Stimulated activated CD4-positive, alpha-beta T cell treated with anti-CD3 and anti-CD28 coated beads, Interleukin-1b, Interleukin-23, amount 100 ng/mL, for 48 hours (primary cell): ENCODE data around the gene TUBA1B.

ENCODE experiments used
- DNase-seq: peaks from one replicate; pipeline ENCODE4 v3.0.0-alpha.2; 2020

The TUBA1B gene

DNA sequence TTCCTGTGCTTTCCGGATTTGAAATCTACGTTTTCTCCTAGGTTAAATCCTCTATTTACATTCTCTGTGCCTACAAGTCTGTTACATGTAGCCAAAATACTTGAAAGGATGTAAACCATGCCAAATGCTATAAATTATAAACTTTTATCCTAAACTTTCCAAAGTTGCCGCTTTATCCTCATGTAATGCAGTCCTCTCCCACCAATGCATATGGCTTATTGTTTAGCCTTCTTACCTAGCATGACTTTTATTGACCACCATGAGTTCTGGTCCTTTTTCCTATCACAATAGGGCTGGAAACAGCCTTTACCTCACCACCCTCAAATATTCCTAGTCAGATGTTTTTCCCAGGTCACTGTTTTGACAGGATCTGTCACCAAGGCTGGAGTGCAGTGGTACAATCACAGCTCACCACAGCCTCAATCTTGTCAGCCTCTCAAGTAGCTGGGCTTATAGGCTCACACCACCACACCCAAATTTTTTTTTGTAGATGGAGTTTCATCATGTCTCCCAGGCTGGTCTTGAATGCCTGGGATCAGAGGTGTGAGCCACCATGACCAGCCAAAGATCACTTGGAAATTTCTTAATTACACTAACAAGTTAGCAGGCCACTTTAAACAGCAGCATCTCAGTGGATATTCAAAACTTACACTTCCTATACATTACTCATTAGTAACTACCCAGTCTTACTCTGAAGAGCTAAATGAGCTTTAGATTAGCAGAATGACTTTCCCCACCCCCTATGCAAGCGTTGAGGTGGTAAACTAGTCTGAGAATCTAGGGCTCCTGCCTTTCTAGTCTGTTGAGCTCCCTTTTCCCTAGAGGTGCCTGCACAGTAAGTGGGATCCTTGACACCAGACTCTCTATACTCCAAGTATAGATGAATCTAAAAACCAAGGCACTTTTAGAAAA lies 4.1 kb downstream of the TUBA1B start:
- DNase-seq = no peak

DNA sequence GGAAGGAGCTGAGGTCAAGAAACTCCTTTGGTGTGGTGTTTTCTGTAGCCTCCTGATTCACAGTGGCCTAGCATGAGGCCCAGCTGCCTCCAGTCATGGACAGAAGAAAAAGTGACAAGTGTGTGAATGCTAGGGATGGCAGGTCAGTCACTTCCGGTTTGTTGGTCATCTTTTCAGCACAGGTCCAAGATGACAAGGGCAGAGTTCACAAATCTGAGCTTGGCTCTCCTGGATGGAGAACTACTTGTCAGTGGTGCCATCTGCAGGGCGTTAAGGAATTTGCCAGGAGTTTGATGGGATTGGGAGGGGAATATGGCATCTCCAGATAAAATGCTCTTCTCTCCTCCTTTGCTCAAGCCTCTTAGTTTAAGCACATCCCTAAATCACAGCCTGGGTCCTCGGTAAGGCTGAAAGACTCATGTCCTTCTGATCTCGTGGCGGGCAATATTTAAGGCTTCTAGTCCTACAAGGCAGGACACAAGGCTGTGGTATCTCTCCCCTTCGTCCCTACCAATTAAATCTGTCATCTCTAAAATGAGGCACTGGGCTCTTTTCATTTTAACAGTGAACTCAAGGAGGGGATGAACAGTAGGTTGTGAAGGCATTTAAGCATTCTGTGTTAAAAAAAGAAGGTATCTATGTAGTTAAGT lies 10.0 kb downstream of the TUBA1B start:
- DNase-seq = no peak

DNA sequence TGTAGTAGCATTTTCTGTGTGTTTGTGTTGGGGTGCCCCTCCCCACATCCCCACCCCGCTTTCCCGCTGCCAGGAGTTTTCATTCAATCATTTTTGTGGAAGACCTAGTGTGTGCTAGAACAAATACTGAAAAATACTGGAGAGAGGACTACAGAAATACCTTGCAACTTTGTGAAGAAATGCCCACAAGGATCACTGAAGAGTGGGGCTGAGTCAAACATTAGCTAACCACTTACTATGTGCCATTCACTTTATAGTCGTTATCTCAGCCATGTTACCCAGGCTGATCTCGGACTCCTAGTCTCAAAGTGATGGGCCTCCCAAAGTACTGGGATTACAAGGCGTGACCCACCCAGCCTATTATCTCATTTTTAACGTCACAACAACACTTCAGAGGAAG lies 20.0 kb downstream of the TUBA1B start:
- no peak for DNase-seq

DNA sequence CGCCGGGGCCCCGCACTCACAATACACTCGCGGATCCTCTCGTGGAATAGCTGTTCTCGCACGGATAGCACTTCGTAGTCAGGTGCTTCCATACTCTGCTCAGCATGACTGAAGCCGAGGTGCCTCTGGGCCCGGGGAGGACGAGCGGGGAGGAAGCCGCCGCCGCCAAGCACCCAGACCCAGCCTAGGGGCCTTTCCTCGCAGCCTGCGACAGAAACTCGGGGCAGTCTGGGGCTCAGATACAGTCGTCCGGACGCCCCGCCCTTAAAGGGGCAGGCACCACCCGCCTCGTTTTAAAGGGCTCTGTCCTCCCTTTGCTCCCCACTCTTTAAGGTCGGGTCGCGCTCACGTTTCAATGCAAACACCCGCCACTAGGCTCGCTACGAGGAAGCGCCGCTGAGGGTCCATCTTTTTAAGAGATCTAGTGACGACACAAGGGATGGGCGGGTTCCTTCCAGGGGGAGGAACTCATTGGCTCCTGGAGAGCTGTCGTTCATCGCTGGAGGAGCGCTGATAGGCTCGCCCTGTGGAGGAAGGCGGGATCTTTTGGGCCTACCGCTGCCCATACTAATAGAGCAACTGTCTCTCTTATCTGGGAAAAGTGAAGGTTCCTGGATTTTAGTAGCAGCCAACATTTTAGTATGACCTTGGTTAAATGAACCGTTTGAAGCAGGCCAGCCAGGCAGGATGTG lies 20.6 kb downstream of the TUBA1B start, which contains the start of gene LMBR1L:
TSS of gene LMBR1L (minus strand) at position 384 of the 692 bp plus-strand sequence. CDS start at position 92, 292 bp downstream.
- peak; percentile 96 for DNase-seq

DNA sequence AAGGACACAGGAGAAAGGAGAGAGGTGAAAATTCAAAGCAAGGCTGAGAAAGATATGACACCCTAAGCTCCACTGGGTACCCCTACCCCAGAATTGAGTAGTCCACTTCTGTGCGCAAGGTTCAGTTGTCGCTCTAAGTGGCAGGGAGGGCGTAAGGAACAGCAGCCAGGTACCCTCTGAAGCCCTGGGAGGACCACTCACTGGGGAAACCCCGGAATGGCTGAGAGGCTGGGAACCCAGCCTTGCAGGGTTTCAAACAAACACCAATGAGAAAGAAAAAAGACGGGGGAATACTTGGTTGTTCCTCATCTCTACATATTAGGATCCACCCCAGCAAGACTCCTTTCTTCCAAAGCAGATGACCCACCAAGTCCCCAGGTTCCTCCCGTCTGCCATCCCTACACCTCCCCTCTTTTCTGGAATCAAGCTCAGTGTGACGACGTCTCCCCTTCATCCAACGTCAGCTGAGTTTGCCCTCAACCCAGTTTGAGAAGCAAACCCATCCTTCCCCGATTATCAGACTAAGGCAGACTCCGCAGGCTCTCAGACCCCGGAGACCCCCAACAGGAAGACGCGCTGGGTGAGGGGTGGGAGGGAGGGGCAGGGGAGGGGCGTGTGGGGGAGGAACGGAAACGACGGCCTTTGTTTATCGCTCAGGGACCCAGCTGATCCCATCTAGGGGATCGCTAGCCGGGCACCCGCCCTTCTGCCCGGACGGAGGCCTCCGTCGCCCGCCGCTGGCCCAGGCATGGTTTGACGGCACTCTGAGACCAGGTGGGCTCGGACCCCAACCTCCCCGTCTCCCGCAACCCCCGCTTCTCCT lies 21.3 kb downstream of the TUBA1B start:
- no peak for DNase-seq

DNA sequence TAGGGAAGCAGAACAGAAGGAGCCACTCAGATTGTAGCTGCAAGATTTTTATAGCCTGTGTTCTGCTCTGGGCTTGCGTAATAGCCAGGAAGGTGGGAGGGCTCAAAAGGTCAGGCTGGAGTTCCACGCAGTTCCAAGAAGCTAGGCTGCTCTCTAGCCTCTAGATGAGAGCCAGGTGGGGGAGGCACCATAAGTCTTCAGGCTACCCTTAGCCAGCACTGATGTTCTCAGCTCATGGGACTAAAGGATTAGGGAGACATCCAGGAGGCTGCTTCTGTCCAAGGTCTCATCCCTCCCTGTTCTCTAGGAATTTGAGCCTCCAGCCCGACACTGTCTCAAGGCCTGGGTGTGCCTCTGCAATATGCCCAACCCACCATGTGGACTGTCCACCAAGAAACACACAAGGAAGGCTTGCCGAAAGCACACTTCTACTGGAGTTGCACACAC lies 22.2 kb downstream of the TUBA1B start:
- DNase-seq = no peak

DNA sequence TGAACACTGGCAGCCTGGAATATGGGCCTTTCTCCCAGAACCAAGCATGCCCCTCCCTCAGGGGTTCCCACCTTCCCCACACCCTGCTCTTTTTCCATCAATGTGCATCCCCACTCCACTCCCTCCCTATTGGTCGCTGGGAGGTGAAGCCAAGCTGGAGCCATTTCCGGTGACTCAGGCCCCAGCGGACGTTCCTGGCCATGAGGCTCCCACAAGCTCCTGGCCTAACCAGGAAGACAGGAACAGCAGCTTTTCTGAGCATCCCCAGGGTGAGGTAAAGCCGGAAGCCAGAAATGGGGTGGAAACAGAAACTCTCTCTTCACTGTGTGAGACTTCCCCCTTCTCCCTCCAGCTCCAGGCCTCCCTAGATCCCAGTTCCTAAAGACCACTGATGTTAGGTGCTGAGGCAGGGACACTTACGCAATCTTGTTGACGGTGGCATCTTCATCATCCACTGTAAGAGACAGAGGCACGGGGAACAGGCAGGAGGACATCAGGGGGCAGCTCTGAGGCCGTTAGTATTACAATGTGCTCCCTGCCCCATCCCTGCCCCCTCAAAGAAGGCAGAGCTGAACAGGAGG lies 25.6 kb downstream of the TUBA1B start:
- DNase-seq = no peak

DNA sequence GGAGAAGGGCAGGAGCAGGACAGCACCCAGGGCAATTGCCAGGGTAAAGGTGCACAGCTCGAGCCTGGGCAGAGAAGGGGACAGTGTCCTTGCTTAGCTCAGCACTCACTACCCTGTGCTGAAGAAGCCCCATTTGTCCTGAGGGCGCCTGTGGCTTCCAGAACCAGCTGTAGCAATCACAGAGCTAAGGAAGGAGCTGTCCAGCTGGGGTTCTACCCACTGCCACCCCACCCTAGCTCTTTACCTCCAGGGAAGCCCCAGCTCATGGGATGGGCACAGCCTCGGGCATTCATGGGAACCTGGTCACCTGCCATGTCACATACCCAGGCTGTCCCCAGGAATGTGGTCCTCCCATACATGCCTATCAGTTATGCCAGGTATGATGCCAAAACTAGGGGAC lies 26.4 kb downstream of the TUBA1B start:
- no peak for DNase-seq

DNA sequence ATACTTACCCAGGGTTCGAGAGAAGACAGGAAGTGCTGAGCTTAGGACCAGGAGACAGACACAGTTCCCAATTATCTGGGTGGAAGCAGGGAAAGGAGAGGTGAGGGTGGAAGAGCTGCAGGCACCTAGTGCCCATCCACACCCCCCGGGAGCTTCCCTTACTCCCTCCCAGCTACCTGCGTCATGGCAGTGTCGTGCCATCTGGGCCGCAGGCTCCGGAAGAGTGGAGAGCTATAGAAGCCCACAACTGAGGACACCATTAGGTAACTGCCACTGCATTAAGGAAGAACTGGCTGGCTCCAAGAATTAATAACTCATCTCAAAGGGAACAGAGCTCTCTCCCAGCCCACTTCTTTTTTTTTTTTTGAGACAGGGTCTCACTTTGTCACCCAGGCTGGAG lies 30.8 kb downstream of the TUBA1B start:
- DNase-seq = no peak

DNA sequence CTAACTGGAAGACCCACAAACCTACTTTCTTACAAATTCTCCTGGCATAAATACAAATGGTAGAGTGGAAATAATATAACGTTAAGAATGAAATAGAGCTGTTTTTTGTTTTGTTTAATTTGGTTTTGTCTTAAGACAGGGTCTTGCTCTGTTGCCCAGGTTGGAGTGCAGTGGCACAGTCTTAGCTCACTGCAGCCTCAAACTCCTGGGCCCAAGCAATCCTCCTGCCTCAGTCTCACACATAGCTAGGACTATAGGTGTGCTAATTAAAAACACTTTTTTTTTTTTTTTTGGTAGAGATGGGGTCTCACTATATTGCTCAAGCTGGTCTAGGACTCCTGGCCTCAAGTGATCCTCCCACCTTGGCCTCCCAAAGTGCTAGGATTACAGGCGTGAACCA lies 32.5 kb downstream of the TUBA1B start:
- DNase-seq = no peak

DNA sequence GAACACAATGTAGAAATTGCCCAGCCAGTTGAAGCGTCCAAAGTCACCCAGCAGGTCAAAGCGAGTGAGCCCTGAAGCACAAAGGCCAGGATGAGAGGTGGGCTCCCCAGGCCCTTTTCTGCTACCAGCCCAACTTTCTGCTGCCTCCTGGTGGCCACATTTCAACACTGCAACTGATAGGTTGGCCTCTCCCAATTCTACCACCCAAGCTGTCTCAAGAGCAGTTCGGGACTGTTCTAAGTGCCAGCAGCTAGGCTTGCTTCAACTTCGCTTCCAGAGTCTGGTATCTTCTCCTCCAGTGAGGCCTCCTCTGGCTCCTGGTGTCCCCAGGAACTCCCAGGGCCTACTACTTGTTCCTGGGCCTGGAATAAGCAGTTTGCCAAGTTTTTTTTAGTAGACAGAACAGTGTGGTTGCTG lies 33.2 kb downstream of the TUBA1B start:
- DNase-seq = peak; percentile 60

DNA sequence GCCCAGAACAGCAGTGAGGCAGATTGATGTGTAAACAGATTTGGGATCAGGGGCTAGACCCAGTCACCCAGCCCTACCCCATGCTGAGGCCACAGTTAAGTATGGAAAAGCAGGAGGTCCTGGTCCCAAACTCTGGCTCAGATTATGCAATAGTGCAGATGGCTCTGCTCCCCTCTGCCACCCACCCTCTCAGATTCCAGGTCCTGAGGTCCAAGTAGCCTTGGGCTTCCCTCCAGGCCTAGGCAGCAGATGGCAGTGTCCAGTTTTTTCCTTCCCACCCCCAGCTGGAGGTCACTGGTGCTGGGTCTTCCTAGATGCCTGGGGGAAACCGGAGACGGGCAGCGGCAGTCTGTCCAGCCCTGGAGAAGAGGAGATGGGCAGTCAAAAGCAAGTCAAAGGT lies 33.8 kb downstream of the TUBA1B start:
- DNase-seq = no peak

DNA sequence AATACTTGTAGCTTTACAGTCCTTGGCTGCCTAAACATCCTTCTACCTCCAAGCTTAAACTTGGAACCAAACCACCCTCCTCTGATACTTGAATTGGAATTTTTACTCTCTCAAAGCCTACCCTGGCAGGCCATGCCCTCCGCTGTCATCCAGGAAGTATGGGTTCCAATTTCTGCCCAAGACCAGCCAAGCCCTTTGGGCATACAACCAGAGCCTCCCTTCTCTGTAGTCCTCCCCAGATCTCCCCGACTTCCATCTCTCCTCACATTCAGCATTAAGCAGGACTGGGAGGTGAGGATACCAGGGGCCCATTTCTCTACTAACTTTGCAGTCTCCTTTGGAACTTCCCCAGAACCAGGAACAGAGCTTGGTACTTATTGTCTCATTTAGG lies 36.2 kb downstream of the TUBA1B start:
- no peak for DNase-seq

DNA sequence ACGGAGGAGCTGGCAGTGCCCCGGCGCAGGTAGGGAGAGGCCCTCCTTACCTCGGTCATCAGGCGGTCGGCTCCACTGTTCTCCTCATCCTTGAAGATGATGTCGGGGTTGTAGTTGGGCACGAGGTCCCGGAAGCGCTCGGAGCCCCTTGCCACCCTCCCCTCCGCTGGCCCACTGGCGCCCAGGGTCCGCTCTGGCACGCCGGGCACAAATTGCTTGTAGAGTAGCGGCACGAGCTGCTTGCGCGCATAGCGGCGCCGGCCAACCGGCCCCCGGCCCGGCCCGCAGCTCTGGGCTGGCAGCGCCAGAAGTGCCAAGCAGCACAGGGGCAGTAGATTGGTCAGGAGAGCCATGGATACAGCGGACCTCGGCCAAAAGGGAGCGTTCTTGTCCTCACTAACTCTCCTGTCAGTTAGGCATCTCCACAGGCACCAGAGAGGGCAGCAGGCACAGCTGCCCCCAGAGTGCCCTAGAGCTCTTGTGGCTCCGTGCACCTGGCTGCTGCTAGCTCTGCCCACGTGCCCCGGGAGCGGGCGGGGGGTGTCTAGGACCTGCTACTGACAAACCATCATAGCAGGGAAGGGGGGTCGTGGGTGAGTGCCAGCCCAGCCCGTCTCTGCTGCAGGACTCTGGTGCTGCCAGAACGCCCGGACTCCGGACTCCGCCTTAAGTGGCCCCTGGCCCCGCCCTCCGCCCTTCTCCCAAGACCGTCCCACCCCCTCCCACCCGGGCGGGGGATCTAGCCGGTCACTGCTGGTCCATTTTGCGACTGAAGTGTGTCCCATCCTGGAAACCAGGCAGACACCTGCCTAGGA lies 36.8 kb downstream of the TUBA1B start, which contains the start of gene DHH:
TSS of gene DHH (minus strand) at position 642 of the 815 bp plus-strand sequence. CDS start at position 353, 289 bp downstream.
- no peak for DNase-seq

DNA sequence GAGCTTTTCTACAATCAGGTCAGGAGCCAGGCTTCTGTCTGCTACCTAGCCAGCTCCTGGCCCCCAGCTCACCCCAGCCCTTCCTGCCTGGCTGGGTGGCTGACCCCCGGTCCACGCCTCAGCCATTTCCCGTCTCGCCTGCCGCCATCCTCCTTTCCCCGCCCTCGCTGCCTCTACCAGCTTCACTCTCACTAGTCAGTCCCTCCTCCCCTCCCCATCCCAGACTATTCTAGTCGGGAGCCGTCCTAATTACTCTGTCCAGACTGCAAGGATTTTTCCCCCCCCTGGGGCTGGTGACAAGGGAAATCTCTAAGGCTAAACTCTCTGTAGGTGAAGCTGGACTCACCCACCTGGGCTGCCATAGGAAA lies 37.4 kb downstream of the TUBA1B start:
- DNase-seq = no peak

DNA sequence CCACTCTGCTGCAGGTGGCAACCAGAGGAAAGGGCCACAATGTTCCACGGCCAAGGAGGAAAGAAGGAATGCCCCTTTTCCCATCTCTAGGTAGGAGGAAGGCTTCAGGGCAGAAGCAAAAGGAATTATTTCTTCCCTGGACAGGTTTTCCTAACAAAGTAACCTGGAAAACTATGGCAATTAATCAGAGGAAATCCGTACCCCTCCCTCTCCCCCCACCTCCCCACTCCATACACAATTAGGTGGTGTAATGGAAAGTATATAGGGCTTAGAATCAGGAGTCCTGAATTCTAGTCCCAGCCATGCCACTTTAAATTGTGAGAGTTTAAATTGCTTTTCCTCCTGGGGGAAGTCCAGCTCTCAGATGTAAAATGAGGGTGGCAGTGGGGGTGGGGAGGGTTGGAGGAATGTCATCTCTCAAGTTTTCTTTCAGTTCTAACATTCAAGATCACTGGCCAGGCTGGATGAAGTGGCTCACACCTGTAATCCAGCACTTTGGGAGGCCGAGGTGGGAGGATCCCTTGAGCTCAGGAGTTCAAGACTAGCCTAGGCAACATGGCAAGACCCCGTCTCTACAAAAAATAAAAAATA lies 38.3 kb downstream of the TUBA1B start:
- no peak for DNase-seq

DNA sequence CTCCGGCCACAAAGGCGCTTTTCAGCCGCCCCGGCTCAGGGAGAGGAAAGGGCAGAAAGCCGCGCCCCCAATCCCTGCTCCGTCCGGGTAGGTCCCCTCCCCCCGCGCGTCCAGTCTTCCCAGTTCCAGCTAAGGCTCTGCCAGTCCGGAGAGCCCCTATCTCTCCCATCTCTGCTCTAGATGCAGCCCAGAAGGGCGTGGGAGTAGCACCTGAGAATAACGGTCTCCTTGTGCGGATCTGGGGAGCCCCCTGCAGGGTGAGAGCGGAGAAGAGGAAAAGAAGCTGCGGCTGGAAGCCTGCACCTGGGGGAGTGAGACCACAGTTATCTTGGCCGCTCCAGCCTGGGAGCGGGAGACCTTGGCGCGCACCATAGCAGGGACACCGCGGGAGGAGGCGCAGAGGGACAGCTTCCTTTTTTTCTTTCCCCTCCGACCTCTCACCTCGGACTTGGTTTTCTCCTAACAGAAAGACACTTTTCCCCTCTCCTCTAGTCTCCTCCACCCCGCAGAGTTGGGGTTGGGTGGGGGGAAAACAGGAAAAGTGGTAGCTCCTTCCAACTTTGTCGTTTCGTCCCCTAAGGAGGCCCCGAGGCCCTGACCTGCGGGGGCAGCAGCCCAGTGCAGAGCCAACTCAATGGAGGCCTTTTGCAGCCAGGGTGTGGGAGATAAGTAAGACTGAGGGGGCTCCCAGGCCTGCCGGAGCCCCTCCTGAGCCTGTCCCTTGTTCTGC lies 38.9 kb downstream of the TUBA1B start:
- DNase-seq = peak; percentile 55

DNA sequence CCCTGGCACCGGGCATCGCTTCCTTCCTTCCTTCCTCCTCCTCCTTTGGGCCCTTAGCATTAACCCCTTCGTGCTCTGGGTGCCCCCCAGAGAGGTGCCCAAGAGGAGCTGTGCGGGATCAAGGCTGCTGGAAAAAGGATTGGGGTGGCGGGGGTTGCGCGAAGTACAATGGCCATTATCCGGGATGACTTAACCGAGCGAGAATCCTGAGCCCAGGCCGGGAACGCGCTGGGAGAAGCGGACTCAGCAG lies 39.4 kb downstream of the TUBA1B start:
- DNase-seq = no peak

DNA sequence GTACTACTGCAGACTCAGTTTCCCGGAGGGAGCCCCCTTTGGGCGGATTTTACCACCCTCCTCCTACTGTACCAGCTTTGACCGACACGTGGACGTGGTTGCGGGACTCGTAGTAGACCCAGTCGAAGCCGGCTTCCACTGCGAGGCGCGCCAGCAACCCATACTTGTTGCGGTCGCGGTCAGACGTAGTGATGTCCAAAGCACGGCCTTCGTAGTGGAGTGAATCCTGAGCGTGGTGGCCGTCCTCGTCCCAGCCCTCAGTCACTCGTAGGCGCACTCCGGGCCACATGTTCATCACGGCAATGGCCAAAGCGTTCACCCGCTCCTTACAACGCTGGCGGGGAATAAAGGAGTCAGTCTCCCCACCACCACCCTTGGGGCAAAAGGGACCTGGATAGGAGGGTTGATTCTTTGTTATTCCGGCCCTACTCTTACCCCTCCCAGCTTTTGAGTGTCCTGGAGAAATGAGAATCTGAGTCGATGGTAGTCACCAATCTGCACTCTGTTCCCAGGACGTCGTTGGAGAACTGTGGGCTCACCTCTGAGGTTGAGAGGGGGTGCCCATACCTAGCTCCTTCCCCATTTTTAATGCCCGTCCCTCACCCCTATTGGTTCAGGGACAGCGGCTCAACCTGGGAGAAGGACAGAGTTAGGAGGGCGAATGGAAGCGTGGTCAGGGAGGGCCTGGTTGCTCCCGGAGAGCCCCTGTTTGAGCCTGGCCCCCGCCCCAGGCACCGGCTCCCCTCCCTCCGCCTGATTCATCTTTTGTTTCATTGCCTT lies 39.9 kb downstream of the TUBA1B start:
- no peak for DNase-seq
